HepG2 (cell line): ENCODE data around the gene MASP1.

Experiments used
- CEBPB ChIP-seq: IDR thresholded peaks from 2 replicates; pipeline ENCODE4 v1.6.1; 2011; ENCODE audit warnings: low read depth, low read length, improper control_type of control experiment, borderline replicate concordance
- HMG20A ChIP-seq: IDR thresholded peaks from 2 replicates; pipeline ENCODE4 v1.6.1; 2016; ENCODE audit warnings: borderline replicate concordance
- KAT7 ChIP-seq: IDR thresholded peaks from 2 replicates; pipeline ENCODE4 v1.6.1; 2018; ENCODE audit warnings: borderline replicate concordance, missing compliant biosample characterization
- KLF16 ChIP-seq, 2 experiments: sonication (generic) in 1 of 2; formaldehyde crosslinking in 1 of 2; IDR thresholded peaks; 2 replicates each; pipeline versions ENCODE4 v1.6.1 to v1.8.0; 2016 to 2023; ENCODE audit warnings: missing genetic modification reagents in 2 of 2, missing compliant biosample characterization in 1 of 2
- PITX1 ChIP-seq: sonication (generic); formaldehyde crosslinking; IDR thresholded peaks from 2 replicates; pipeline ENCODE4 v1.5.1; 2020; ENCODE audit warnings: mild to moderate bottlenecking, missing genetic modification reagents
- POLR2A ChIP-seq, 2 experiments: IDR thresholded peaks; 2 replicates each; pipeline ENCODE4 v1.6.1; 2011; ENCODE audit warnings: low read depth in 2 of 2, low read length in 2 of 2, mild to moderate bottlenecking in 1 of 2, moderate library complexity in 1 of 2; ENCODE audit not compliant: insufficient read depth in 1 of 2
- POLR2AphosphoS5 ChIP-seq: IDR thresholded peaks from 2 replicates; pipeline ENCODE4 v1.6.1; 2012; ENCODE audit warnings: low read depth, low read length
- SP1 ChIP-seq, 2 experiments: fragments of 450-650 bp in 1 of 2; sonication (generic) in 1 of 2; formaldehyde crosslinking in 1 of 2; IDR thresholded peaks; 2 replicates each; pipeline versions ENCODE4 v1.4.0 to v1.6.1; 2016 to 2020; ENCODE audit warnings: missing genetic modification reagents in 1 of 2
- SUZ12 ChIP-seq: fragments of 150-350 bp; IDR thresholded peaks from 2 replicates; pipeline ENCODE4 v1.6.1; 2014; ENCODE audit warnings: low read depth, low read length
- YEATS2 ChIP-seq: sonication (generic); formaldehyde crosslinking; IDR thresholded peaks from 2 replicates; pipeline ENCODE4 v1.4.0; 2020; ENCODE audit warnings: missing genetic modification reagents, borderline replicate concordance
- TF ChIP-seq, protein P1 (sequence below): sonication (generic); formaldehyde crosslinking; IDR thresholded peaks from 2 replicates; pipeline ENCODE4 v1.5.0; 2020; ENCODE audit warnings: mild to moderate bottlenecking, missing genetic modification reagents, moderate library complexity
- TF ChIP-seq, protein P2 (sequence below): sonication (generic); formaldehyde crosslinking; IDR thresholded peaks from 2 replicates; pipeline ENCODE4 v1.8.0; 2022; ENCODE audit warnings: missing genetic modification reagents, mild to moderate bottlenecking, moderate library complexity, borderline replicate concordance
- TF ChIP-seq, protein P3 (sequence below): sonication (generic); formaldehyde crosslinking; IDR thresholded peaks from 2 replicates; pipeline ENCODE4 v1.4.0; 2020; ENCODE audit warnings: mild to moderate bottlenecking, missing genetic modification reagents
- TF ChIP-seq, protein P4 (sequence below): sonication (generic); formaldehyde crosslinking; IDR thresholded peaks from 2 replicates; pipeline ENCODE4 v1.5.1; 2020; ENCODE audit warnings: mild to moderate bottlenecking, missing genetic modification reagents, moderate library complexity

DNA sequence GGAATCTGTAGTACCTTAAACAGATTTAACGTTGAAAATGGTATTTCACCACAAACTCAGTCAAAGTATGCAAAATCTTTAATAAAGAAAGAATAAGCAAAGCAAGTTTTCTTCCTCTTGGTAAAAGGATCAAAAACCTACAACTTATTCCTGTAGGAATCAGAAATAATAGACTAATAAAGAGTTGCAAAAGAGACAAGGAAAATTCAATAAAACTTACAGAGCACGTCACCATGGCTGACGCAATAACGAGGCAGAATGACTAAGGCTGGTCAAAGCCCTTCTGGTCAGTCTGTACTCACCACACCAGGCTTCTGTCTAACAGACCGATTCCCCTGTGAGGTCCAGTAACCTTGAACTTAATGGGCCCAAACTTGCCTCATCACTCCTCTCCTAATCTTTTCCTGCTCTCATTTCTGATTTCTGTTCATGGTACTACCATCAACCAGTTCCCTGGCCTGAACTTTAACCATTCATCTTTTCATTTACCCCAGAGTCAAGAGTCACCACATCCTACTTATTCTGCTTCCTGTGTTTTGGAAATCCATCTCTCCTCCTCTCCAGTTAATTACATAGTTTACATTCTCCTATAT lies 5.0 kb downstream of the MASP1 start:
- peak; percentile 82; the same call in 1 of the 2 replicates for TF ChIP-seq HMG20A (CRISPR knock-in tag)
- no peak for TF ChIP-seq KAT7 (CRISPR knock-in tag)
- no peak for TF ChIP-seq YEATS2
- TF ChIP-seq CEBPB, result peak; percentile 98
- peak; percentile 7 to 27; a peak in 2 of 4 replicates for TF ChIP-seq POLR2A (IDR thresholded peaks at IDR 0.05; ENCODE audit: insufficient read depth in 1 of 2, low read depth in 2 of 2, low read length in 2 of 2)
- TF ChIP-seq, protein P1, sequence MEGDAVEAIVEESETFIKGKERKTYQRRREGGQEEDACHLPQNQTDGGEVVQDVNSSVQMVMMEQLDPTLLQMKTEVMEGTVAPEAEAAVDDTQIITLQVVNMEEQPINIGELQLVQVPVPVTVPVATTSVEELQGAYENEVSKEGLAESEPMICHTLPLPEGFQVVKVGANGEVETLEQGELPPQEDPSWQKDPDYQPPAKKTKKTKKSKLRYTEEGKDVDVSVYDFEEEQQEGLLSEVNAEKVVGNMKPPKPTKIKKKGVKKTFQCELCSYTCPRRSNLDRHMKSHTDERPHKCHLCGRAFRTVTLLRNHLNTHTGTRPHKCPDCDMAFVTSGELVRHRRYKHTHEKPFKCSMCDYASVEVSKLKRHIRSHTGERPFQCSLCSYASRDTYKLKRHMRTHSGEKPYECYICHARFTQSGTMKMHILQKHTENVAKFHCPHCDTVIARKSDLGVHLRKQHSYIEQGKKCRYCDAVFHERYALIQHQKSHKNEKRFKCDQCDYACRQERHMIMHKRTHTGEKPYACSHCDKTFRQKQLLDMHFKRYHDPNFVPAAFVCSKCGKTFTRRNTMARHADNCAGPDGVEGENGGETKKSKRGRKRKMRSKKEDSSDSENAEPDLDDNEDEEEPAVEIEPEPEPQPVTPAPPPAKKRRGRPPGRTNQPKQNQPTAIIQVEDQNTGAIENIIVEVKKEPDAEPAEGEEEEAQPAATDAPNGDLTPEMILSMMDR, result no peak
- no peak for TF ChIP-seq POLR2AphosphoS5
- TF ChIP-seq, protein P2, sequence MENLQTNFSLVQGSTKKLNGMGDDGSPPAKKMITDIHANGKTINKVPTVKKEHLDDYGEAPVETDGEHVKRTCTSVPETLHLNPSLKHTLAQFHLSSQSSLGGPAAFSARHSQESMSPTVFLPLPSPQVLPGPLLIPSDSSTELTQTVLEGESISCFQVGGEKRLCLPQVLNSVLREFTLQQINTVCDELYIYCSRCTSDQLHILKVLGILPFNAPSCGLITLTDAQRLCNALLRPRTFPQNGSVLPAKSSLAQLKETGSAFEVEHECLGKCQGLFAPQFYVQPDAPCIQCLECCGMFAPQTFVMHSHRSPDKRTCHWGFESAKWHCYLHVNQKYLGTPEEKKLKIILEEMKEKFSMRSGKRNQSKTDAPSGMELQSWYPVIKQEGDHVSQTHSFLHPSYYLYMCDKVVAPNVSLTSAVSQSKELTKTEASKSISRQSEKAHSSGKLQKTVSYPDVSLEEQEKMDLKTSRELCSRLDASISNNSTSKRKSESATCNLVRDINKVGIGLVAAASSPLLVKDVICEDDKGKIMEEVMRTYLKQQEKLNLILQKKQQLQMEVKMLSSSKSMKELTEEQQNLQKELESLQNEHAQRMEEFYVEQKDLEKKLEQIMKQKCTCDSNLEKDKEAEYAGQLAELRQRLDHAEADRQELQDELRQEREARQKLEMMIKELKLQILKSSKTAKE (CRISPR knock-in tag), result no peak
- TF ChIP-seq, protein P3, sequence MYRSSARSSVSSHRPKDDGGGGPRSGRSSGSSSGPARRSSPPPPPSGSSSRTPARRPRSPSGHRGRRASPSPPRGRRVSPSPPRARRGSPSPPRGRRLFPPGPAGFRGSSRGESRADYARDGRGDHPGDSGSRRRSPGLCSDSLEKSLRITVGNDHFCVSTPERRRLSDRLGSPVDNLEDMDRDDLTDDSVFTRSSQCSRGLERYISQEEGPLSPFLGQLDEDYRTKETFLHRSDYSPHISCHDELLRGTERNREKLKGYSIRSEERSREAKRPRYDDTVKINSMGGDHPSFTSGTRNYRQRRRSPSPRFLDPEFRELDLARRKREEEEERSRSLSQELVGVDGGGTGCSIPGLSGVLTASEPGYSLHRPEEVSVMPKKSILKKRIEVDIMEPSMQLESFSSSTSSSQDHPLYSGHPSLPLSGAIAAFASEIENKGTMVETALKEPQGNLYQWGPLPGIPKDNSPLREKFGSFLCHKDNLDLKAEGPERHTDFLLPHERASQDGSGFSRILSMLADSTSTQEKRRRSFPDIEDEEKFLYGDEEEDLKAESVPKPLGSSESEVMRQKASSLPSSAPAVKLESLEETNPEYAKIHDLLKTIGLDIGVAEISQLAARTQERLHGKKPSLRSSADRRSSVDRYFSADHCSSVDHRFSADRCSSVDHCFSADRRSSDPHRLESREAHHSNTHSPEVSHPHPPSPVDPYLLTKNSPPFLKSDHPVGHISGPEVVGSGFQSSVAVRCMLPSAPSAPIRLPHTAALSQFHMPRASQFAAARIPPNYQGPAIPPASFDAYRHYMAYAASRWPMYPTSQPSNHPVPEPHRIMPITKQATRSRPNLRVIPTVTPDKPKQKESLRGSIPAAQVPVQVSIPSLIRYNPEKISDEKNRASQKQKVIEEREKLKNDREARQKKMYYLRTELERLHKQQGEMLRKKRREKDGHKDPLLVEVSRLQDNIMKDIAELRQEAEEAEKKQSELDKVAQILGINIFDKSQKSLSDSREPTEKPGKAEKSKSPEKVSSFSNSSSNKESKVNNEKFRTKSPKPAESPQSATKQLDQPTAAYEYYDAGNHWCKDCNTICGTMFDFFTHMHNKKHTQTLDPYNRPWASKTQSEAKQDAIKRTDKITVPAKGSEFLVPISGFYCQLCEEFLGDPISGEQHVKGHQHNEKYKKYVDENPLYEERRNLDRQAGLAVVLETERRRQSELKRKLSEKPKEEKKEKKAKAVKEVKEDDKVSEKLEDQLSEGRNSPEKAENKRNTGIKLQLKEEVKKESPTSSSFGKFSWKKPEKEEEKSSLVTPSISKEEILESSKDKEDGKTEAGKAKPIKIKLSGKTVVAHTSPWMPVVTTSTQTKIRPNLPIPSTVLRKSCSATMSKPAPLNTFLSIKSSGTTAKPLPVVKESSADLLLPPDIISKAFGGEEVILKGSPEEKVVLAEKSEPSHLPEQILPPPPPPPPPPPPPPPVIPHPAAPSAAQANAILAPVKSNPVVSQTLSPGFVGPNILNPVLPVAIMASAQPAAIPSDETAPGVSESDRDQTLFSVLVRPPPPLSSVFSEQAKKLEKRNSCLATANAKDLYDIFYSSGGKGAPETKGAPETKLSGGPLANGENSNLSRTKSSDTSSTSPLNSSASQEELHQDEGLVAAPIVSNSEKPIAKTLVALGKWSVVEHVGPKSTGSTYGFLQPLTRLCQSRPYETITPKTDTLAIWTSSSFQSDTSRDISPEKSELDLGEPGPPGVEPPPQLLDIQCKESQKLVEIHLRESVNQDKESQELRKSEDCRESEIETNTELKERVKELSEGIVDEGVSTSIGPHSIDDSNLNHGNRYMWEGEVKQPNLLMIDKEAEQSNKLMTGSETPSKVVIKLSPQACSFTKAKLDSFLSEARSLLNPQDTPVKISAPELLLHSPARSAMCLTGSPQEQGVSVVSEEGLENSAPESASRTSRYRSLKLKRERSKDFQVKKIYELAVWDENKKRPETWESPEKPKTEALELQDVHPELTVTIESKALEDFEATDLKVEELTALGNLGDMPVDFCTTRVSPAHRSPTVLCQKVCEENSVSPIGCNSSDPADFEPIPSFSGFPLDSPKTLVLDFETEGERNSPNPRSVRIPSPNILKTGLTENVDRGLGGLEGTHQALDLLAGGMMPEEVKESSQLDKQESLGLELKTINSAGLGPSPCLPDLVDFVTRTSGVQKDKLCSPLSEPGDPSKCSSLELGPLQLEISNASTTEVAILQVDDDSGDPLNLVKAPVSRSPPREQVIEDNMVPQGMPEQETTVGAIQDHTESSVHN (CRISPR knock-in tag), result no peak
- TF ChIP-seq SP1 (IDR thresholded peaks at IDR 0.05), result no peak
- no peak for TF ChIP-seq SP1 (CRISPR knock-in tag; IDR thresholded peaks at IDR 0.05)
- peak; percentile 67; the same call in 1 of the 2 replicates for TF ChIP-seq PITX1 (CRISPR knock-in tag)
- TF ChIP-seq SUZ12, result no peak
- TF ChIP-seq, protein P4, sequence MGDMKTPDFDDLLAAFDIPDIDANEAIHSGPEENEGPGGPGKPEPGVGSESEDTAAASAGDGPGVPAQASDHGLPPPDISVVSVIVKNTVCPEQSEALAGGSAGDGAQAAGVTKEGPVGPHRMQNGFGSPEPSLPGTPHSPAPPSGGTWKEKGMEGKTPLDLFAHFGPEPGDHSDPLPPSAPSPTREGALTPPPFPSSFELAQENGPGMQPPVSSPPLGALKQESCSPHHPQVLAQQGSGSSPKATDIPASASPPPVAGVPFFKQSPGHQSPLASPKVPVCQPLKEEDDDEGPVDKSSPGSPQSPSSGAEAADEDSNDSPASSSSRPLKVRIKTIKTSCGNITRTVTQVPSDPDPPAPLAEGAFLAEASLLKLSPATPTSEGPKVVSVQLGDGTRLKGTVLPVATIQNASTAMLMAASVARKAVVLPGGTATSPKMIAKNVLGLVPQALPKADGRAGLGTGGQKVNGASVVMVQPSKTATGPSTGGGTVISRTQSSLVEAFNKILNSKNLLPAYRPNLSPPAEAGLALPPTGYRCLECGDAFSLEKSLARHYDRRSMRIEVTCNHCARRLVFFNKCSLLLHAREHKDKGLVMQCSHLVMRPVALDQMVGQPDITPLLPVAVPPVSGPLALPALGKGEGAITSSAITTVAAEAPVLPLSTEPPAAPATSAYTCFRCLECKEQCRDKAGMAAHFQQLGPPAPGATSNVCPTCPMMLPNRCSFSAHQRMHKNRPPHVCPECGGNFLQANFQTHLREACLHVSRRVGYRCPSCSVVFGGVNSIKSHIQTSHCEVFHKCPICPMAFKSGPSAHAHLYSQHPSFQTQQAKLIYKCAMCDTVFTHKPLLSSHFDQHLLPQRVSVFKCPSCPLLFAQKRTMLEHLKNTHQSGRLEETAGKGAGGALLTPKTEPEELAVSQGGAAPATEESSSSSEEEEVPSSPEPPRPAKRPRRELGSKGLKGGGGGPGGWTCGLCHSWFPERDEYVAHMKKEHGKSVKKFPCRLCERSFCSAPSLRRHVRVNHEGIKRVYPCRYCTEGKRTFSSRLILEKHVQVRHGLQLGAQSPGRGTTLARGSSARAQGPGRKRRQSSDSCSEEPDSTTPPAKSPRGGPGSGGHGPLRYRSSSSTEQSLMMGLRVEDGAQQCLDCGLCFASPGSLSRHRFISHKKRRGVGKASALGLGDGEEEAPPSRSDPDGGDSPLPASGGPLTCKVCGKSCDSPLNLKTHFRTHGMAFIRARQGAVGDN (CRISPR knock-in tag), result no peak
- TF ChIP-seq KLF16 (CRISPR knock-in tag; IDR thresholded peaks at IDR 0.05), result no peak; a peak in 1 of 4 replicates
